B cell (primary cell): ENCODE data around the gene ING3. TPM values are rescaled to one million over a fixed set of nuclear protein-coding genes. Genes with fewer than 3 reads are reported as not detected.

Experiments
- ATAC-seq: fragments of 200-7000 bp; cut with Tn5 transposase; one replicate; pipeline ENCODE4 v1.10.0; 2021; ENCODE audit warnings: low read depth, mild to moderate bottlenecking, moderate number of reproducible peaks, moderate library complexity
- CTCF ChIA-PET: fragments of 350-600 bp; sonication (Branson Sonifier 250); formaldehyde crosslinking; loops from one replicate; lab custom pipeline; 2021; ENCODE audit warnings: antibody characterized with exemption, inconsistent platforms; lab: Charles Lee
- POLR2A ChIA-PET: fragments of 350-600 bp; sonication (Branson Sonifier 250); formaldehyde crosslinking; loops from one replicate; lab custom pipeline; 2021; ENCODE audit warnings: antibody characterized with exemption; lab: Charles Lee
- DNase-seq: peaks from one replicate; pipeline ENCODE4 v3.0.0; 2013
- H2AFZ ChIP-seq: 2 replicates; pipeline ENCODE4 v1.6.1; 2012; ENCODE audit warnings: mild to moderate bottlenecking, low read depth, low read length; ENCODE audit not compliant: insufficient read depth, poor library complexity, severe bottlenecking
- H3K27ac ChIP-seq, 2 donors: 1 replicate in 1 of 2; 2 replicates in 1 of 2; pipeline ENCODE4 v1.5.1; 2012 to 2013; ENCODE audit warnings: low read length in 2 of 2, mild to moderate bottlenecking in 2 of 2, moderate library complexity in 1 of 2
- H3K27me3 ChIP-seq, 4 experiments: fragments of 200-600 bp in 1 of 4; sonication (generic) in 1 of 4; replicated peaks in 1 of 4; 1 replicate in 2 of 4; 2 replicates in 2 of 4; pipeline versions ENCODE4 v1.6.1 to v1.7.0; 2013 to 2016; ENCODE audit warnings: low read length in 3 of 4, mild to moderate bottlenecking in 2 of 4, mixed read lengths in 1 of 4, moderate library complexity in 1 of 4; ENCODE audit not compliant: insufficient read depth in 4 of 4, control insufficient read depth in 3 of 4; ENCODE audit errors: control extremely low read depth in 1 of 4
- H3K36me3 ChIP-seq, 2 experiments: replicated peaks in 1 of 2; 1 replicate in 1 of 2; 2 replicates in 1 of 2; pipeline versions ENCODE4 v1.6.1 to v1.7.1; 2013; ENCODE audit warnings: low read length in 1 of 2; ENCODE audit not compliant: insufficient read depth in 2 of 2, control insufficient read depth in 1 of 2; ENCODE audit errors: control extremely low read depth in 1 of 2, extremely low read depth in 1 of 2
- H3K4me1 ChIP-seq, 2 donors: fragments of 200-600 bp in 1 of 2; sonication (generic) in 1 of 2; 1 replicate in 1 of 2; 2 replicates in 1 of 2; pipeline versions ENCODE4 v1.5.1 to v1.6.1; 2013 to 2017; ENCODE audit warnings: low read length in 2 of 2; ENCODE audit not compliant: control insufficient read depth in 2 of 2, insufficient read depth in 2 of 2
- H3K4me2 ChIP-seq: replicated peaks from 2 replicates; pipeline ENCODE3; 2012; ENCODE audit warnings: mild to moderate bottlenecking, low read depth, low read length; ENCODE audit not compliant: poor library complexity, severe bottlenecking
- H3K4me3 ChIP-seq, 5 experiments: fragments of 200-600 bp in 1 of 5; sonication (generic) in 1 of 5; 1 replicate in 3 of 5; 2 replicates in 2 of 5; pipeline versions ENCODE4 v1.5.1 to v1.7.0; 2011 to 2016; ENCODE audit warnings: low read length in 4 of 5, mild to moderate bottlenecking in 4 of 5, low read depth in 2 of 5, control low read depth in 1 of 5, moderate library complexity in 1 of 5; ENCODE audit not compliant: insufficient read depth in 1 of 5; ENCODE audit errors: control extremely low read depth in 1 of 5, extremely low read depth in 1 of 5
- H3K79me2 ChIP-seq: fragments of 200-600 bp; sonication (generic); one replicate; pipeline ENCODE4 v1.6.0; 2016; ENCODE audit warnings: low read length; ENCODE audit not compliant: control insufficient read depth, insufficient read depth
- H3K9ac ChIP-seq: fragments of 200-600 bp; sonication (generic); 2 replicates; pipeline ENCODE4 v1.6.1; 2017; ENCODE audit warnings: mild to moderate bottlenecking, low read length, moderate library complexity
- H3K9me3 ChIP-seq, 3 donors: one replicate each; pipeline versions ENCODE4 v1.6.1 to v1.7.1; 2013; ENCODE audit warnings: low read length in 2 of 3; ENCODE audit not compliant: control insufficient read depth in 2 of 3, insufficient read depth in 1 of 3; ENCODE audit errors: control extremely low read depth in 1 of 3
- H4K20me1 ChIP-seq: 2 replicates; pipeline ENCODE4 v1.6.0; 2012; ENCODE audit warnings: mild to moderate bottlenecking, low read length; ENCODE audit not compliant: insufficient read depth, control insufficient read depth, poor library complexity, severe bottlenecking
- H3K27ac Mint-ChIP-seq: one replicate; pipeline ENCODE4 v1.8.0; 2021; ENCODE audit warnings: mixed read lengths
- H3K27me3 Mint-ChIP-seq: one replicate; pipeline ENCODE4 v1.8.0; 2021; ENCODE audit warnings: mixed read lengths
- H3K4me1 Mint-ChIP-seq: one replicate; pipeline ENCODE4 v1.8.0; 2021; ENCODE audit warnings: mixed read lengths
- H3K4me3 Mint-ChIP-seq: one replicate; pipeline ENCODE4 v1.8.0; 2021; ENCODE audit warnings: mixed read lengths
- H3K9me3 Mint-ChIP-seq: one replicate; pipeline ENCODE4 v1.8.0; 2022; ENCODE audit warnings: mixed read lengths; ENCODE audit not compliant: insufficient read depth
- EZH2 ChIP-seq: IDR thresholded peaks from 2 replicates; pipeline ENCODE4 v1.6.1; 2012; ENCODE audit warnings: borderline replicate concordance, low read depth, mild to moderate bottlenecking, moderate library complexity, low read length; ENCODE audit not compliant: insufficient read depth, poor library complexity, severe bottlenecking
- WGBS: methylation state at CpG from one replicate; pipeline ENCODE4 v1.1.5; 2013; ENCODE audit warnings: missing lambda C conversion rate; ENCODE audit not compliant: insufficient coverage; 5-methylcytosine and 5-hydroxymethylcytosine counted together
- intact Hi-C: fragments of 100-400 bp; cut with micrococcal nuclease; formaldehyde crosslinking; loops from one replicate; pipeline ENCODE4 v1.10.0; 2022
- polyA plus RNA-seq: library from polyadenylated mRNA; depleted of rRNA; stranded (reverse); fragments of >200 nt; gene quantifications from 2 replicates; pipeline ENCODE4 v1.2.3, GENCODE V29; 2012
- total RNA-seq, 2 donors: library from RNA; stranded (reverse); fragments of 120-200 nt in 1 of 2; gene quantifications; 1 replicate in 1 of 2; 2 replicates in 1 of 2; pipeline versions ENCODE4 v1.2.3 to v1.2.4, GENCODE V29; 2013 to 2022
- TF ChIP-seq, protein P1 (sequence below): fragments of 200-600 bp; IDR thresholded peaks from one replicate; pipeline ENCODE4 v1.8.0; 2022; ENCODE audit warnings: antibody characterized with exemption, mild to moderate bottlenecking

ING3 gene
- total and polyA plus RNA-seq, 2 donors (not counting 1 experiment from before 2014, with no cell fraction given): 29.5 to 38.0 TPM

DNA sequence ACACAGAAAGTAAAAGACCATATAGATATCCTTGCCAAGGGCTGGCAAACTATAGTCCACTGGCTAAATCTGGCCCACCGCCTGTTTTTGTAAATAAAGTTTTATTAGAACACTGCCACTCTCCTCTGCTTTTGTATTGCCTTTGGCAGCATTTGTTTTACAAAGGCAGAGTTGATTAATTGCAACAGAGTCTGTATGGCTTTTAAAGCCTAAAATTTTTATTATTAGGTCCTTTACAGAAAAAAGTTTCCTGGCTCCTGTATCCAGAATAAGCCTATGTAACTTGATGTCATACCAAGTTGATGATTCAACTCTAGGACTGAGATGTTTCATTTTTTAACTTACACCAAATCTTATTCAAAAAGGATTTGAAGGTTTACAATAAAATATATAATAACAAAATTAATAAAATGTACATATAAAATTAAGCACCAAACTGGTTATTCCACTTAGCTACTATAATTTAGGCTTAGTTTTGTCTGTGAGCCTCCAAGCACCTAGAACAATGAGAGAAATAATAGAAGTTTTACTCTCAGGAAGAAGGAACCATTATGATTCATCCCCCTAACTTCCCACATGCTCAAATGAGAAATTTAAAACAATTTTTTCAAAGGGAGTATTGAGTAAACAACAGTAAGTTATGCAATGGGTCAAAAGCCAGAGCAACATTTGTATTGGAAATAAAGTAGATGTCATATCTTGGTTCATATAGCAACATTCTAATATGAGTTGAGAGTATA is 69.8 kb downstream of the ING3 start:
- POLR2A ChIA-PET: no interaction called here
- Mint-ChIP-seq H3K27me3 (peaks cover 1% of the 10 kb centered on the region), H3K4me3 (no peak overlapping the region), H3K27ac (no peak overlapping the region), H3K4me1 (no peaks in the 10 kb centered on the region), H3K9me3 (no peaks in the 10 kb centered on the region)
- no peak overlapping the region for H3K4me3 ChIP-seq
- no peak for TF ChIP-seq EZH2
- CTCF ChIA-PET: no interaction called here
- no peak overlapping the region for H2AFZ ChIP-seq
- no peaks in the 10 kb centered on the region for H3K4me1 ChIP-seq
- DNase-seq: no peak
- WGBS: no CpG with 5 or more reads among the region's 1 CpG
- H3K4me2 ChIP-seq: no peak overlapping the region
- no peak overlapping the region for H3K27ac ChIP-seq
- no peaks in the 10 kb centered on the region for H3K27me3 ChIP-seq
- intact Hi-C loops: no loop called here
- H4K20me1 ChIP-seq: no peaks in the 10 kb centered on the region
- H3K36me3 ChIP-seq: no peaks in the 10 kb centered on the region
- no peak overlapping the region for H3K9ac ChIP-seq
- H3K9me3 ChIP-seq: no peaks in the 10 kb centered on the region
- no peaks in the 10 kb centered on the region for H3K79me2 ChIP-seq
- ATAC-seq: no peak

DNA sequence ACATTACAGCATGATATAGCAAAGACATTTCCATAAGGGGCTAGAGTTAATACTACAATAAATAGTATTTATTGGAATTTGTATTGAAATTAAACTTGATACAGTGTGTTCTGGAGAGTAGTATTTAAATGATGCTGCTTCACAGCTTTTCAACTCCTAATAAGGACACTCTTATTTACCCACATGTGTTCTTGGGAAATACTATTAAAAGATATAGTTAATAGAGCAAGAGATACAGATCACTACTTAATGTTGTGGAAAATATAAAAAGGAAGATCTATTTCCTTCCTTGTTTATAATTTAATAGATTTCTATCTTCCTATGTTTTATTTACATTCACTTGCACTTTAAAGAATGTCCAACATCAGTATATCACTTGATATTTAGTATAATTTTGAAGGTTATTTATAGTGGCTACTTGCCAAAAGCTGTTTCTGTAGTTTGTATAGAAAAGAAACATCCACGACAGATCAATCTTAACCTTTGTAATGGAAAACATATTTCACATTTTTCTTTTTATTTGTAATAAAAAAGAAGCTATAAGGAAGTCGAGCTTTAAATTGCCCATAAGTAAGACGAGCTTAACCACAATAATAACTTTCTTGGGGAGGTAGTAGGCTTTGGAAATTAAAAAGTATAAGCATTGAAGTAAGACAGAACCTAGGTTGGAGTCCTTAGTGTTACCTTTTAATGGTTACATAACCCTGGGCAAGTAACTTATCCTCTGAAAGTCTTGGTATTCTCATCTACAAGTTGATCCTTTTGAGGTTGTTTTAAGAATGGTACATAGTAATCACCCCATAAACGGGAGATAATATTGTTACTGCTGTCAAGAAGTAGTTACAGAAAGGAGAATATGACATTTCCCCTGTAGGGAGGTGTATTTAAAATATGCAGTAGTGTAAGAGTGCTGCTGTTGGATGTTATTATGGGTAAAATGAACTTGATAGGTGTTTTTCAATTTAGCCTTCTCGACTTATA is 70.7 kb downstream of the ING3 start:
- TF ChIP-seq EZH2: no peak
- TF ChIP-seq, protein P1, sequence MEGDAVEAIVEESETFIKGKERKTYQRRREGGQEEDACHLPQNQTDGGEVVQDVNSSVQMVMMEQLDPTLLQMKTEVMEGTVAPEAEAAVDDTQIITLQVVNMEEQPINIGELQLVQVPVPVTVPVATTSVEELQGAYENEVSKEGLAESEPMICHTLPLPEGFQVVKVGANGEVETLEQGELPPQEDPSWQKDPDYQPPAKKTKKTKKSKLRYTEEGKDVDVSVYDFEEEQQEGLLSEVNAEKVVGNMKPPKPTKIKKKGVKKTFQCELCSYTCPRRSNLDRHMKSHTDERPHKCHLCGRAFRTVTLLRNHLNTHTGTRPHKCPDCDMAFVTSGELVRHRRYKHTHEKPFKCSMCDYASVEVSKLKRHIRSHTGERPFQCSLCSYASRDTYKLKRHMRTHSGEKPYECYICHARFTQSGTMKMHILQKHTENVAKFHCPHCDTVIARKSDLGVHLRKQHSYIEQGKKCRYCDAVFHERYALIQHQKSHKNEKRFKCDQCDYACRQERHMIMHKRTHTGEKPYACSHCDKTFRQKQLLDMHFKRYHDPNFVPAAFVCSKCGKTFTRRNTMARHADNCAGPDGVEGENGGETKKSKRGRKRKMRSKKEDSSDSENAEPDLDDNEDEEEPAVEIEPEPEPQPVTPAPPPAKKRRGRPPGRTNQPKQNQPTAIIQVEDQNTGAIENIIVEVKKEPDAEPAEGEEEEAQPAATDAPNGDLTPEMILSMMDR: no peak
- Histone ChIP-seq H3K9me3 (no peaks in the 10 kb centered on the region), H3K4me1 (no peaks in the 10 kb centered on the region), H3K9ac (no peak overlapping the region), H4K20me1 (no peaks in the 10 kb centered on the region), H3K4me3 (no peak overlapping the region), H3K79me2 (no peaks in the 10 kb centered on the region), H3K36me3 (no peaks in the 10 kb centered on the region), H3K4me2 (no peak overlapping the region), H3K27me3 (no peaks in the 10 kb centered on the region), H3K27ac (no peak overlapping the region), H2AFZ (no peak overlapping the region)
- Mint-ChIP-seq H3K9me3 (peaks cover 1% of the 10 kb centered on the region), H3K4me1 (no peaks in the 10 kb centered on the region), H3K27ac (no peak overlapping the region), H3K27me3 (peaks cover 10% of the 10 kb centered on the region), H3K4me3 (no peak overlapping the region)
- CTCF ChIA-PET: no interaction called here
- no peak for ATAC-seq
- no CpG with 5 or more reads among the region's 5 CpGs for WGBS
- intact Hi-C loops: no loop called here
- POLR2A ChIA-PET: no interaction called here
- DNase-seq: no peak
